HG02981 (cell line): Measurements from ENCODE around the gene USP7.
"Not testable (repeated sequence)": the region's sequence is repeated elsewhere in the genome, so short reads cannot be mapped to it uniquely, and the experiment has no call there.

Source experiments
- ATAC-seq: cut with Tn5 transposase; IDR thresholded peaks from one replicate; pipeline ENCODE4 v1.9.1; 2021; ENCODE audit warnings: mild to moderate bottlenecking, moderate library complexity; ENCODE audit not compliant: unreplicated experiment

Gene USP7

GRCh38 chr16:8963821-8964441 lies at the start of gene USP7:
USP7 (minus strand) TSS chr16:8963906; CDS start chr16:8963285, 621 bp downstream.
- peak; percentile 81 for ATAC-seq

- no peak for ATAC-seq
Observed at GRCh38 chr16:9013508-9013864, 49.8 kb upstream of the USP7 start.

GRCh38 chr16:9012848-9013507 lies 49.3 kb upstream of the USP7 start:
- ATAC-seq: no peak

GRCh38 chr16:9012330-9012729 lies 48.6 kb upstream of the USP7 start:
- no peak for ATAC-seq

GRCh38 chr16:9008601-9009260 lies 45.0 kb upstream of the USP7 start:
- ATAC-seq: peak; percentile 96

- ATAC-seq: no peak
Observed at GRCh38 chr16:9007177-9007794, 43.6 kb upstream of the USP7 start.

GRCh38 chr16:9004183-9004582 lies 40.5 kb upstream of the USP7 start:
- ATAC-seq: no peak

- no peak for ATAC-seq
Observed at GRCh38 chr16:9003763-9004162, 40.1 kb upstream of the USP7 start.

- no peak for ATAC-seq
Observed at GRCh38 chr16:9003322-9003721, 39.6 kb upstream of the USP7 start.

- ATAC-seq: no peak
Observed at GRCh38 chr16:9002042-9002441, 38.3 kb upstream of the USP7 start.

GRCh38 chr16:9000664-9001063 lies 37.0 kb upstream of the USP7 start:
- no peak for ATAC-seq

GRCh38 chr16:8999800-9000199 lies 36.1 kb upstream of the USP7 start:
- ATAC-seq: no peak

GRCh38 chr16:8998108-8998507 lies 34.4 kb upstream of the USP7 start:
- ATAC-seq: no peak

GRCh38 chr16:8996891-8997290 lies 33.2 kb upstream of the USP7 start:
- no peak for ATAC-seq

- no peak for ATAC-seq
Observed at GRCh38 chr16:8990445-8990844, 26.7 kb upstream of the USP7 start.

GRCh38 chr16:8989099-8989878 lies 25.6 kb upstream of the USP7 start:
- no peak for ATAC-seq

- no peak for ATAC-seq
Observed at GRCh38 chr16:8986818-8987191, 23.1 kb upstream of the USP7 start.

GRCh38 chr16:8986111-8986510 lies 22.4 kb upstream of the USP7 start:
- ATAC-seq: no peak

GRCh38 chr16:8982816-8983215 lies 19.1 kb upstream of the USP7 start:
- ATAC-seq: no peak

- ATAC-seq: not testable (repeated sequence)
Observed at GRCh38 chr16:8981901-8982300, 18.2 kb upstream of the USP7 start.

GRCh38 chr16:8976189-8976588 lies 12.5 kb upstream of the USP7 start:
- ATAC-seq: not testable (repeated sequence)
